HG02798 (cell line): ENCODE results near the gene SEC61A1.

ENCODE experiments used
- ATAC-seq: cut with Tn5 transposase; IDR thresholded peaks from one replicate; pipeline ENCODE4 v1.9.1; 2021; ENCODE audit warnings: mild to moderate bottlenecking; ENCODE audit not compliant: unreplicated experiment, poor library complexity

Gene SEC61A1

DNA sequence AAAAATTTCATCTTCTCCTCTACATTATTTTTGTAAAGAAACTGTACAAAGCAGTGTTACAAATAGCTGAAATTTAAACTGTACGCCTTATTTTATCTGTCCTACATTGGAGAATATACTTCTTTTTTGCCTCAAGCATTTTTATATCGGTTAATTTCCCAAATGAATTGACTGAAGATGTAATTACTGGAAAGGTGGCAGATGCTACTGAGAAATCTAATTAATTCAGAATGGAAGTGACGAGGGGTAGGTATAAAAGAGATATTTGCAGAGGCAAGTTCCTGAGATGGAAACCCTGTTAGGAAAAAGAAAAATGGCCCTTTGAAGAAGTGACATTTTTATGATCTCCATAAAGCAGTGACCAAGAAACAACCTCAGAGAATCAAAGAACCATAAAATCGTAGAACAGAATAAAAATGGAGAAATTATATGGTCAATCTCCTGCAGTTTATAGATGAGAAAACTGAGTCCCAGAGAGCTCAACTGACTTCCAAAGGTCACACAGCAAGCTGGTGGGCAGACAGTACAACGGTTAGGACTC lies 51.0 kb downstream of the SEC61A1 start:
- ATAC-seq: no peak

DNA sequence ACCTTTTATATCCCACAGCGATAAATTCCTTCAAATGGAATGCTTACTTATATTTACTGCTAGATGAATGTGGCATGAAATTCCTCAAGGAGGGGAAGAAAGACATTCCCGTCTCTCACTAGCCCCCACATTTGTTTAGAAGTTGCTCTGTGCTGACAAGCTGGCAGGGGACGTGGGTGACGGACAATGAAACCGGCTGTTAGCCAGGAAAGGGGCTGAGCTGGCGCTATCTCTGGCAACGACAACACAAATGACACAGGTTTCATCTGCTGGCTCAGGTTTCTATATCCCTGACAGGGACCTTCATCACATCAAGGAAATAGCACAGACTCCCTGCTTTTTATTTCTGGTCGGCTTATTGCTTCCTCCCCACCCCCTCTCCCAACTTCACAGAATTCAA lies 55.6 kb downstream of the SEC61A1 start:
- no peak for ATAC-seq

DNA sequence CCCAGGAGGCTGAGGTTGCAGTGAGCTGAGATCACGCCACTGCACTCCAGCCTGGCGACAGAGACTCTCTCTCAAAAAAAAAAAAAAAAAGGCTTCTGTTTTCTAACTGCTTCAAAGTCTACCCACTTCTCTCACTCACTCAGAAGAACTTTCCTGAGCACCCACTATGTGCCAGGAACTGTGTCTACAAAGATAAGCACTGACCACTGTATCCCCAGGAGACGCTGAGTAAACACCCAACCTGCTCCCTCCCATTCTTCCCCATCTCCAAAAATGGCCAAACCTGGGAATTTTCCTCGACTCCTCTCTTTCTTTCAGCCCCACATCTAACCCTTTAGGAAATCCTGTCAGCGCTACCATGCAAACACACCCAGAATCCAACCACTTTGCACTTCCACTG lies 58.9 kb downstream of the SEC61A1 start:
- ATAC-seq: no peak

DNA sequence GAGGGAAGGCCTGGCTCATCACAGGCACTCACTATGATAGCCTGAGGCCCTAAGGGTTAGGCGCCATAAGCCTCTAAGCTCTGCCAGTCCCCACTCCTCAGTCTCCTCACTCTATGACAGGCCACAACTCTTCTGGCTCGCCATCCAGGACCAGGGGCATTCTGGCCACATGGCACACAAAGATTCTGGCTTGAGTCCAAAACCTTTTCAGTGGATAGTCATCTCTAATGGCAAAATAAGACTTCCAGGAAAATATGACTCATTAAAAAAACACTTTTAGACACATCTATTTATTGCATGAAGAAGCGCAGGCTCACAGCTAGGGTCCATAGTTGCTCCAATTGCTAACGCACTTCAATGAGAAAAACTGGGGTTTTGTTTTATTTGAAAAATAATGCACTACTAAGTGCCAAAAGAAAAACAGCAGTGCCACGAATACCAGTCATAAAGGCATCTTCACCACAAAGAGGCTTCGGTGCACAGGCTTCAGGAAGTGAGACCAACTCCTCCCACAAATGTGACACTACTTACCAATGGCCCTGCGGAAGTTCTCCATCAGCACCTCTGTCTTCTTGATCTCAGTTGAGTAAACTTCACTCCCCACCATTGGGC lies 60.2 kb downstream of the SEC61A1 start:
- peak; percentile 60 for ATAC-seq

DNA sequence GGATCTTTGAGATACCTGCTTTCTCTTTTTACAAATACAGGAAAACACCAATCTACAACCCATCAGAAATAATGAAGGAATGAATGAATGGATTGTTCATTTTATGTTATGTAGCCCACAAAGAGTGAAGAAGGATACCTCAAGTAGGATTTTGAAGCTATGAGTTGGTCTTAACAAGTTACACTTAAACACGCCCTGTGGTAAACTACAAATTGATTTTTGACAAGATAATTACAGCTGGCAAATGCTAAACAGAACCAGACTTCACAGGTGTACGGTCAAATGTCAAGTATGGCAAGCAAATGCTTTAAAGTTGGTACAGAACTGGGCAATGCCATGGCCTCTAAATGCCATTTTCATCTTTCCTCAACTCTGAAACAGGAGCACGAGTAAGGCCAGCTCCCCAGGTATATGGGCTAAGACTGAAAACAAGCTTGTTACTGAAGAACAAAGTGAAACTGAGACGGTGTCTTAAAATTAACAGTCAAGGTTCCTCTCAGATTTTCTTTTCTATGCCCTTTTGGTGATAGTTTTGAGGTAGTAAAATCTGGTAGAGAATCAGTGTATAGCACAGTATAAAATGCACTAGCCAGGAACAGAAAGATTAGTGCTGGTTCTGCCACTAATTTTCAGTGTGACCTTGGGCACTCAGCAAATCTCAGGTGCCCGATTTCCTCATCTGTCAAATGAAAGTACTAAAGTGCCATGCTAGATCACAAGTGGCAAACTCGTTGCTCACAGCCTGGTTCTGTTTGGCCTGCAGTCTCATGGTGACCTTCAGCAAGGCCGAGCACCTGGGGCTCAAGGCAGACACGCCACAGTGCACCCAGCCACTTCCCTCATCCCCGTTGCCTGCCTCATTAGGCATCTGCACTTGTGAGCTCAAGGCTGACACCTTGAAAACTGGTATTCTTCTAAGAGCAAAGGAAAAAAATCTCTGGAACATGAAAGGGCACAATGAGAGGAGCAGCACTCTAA lies 61.9 kb downstream of the SEC61A1 start:
- ATAC-seq: peak; percentile 70
